Activated CD4-positive, alpha-beta memory T cell treated with anti-CD3 and anti-CD28 coated beads for 36 hours (primary cell): ENCODE data around the gene FAM228B. TPM values are rescaled to one million over a fixed set of nuclear protein-coding genes. Genes with fewer than 3 reads are reported as not detected.
"Not testable (repeated sequence)": the region's sequence is repeated elsewhere in the genome, so short reads cannot be mapped to it uniquely, and the experiment has no call there.

Experiments used
- CTCF ChIA-PET: fragments of 350-600 bp; sonication (Branson Sonifier 250); formaldehyde crosslinking; loops from one replicate; lab custom pipeline; 2021; ENCODE audit warnings: antibody characterized with exemption, inconsistent platforms; lab: Charles Lee
- POLR2A ChIA-PET: fragments of 350-600 bp; sonication (Branson Sonifier 250); formaldehyde crosslinking; loops from one replicate; lab custom pipeline; 2021; ENCODE audit warnings: antibody characterized with exemption; lab: Charles Lee
- DNase-seq: peaks from one replicate; pipeline ENCODE4 v3.0.0-alpha.2; 2020
- H3K27ac Mint-ChIP-seq: one replicate; pipeline ENCODE4 v1.8.0; 2021; ENCODE audit warnings: mixed read lengths
- H3K27me3 Mint-ChIP-seq: one replicate; pipeline ENCODE4 v1.8.0; 2021; ENCODE audit warnings: mixed read lengths
- H3K36me3 Mint-ChIP-seq: one replicate; pipeline ENCODE4 v1.8.0; 2021; ENCODE audit warnings: mixed read lengths
- H3K4me1 Mint-ChIP-seq: one replicate; pipeline ENCODE4 v1.8.0; 2021; ENCODE audit warnings: low read depth, mixed read lengths
- H3K4me3 Mint-ChIP-seq: one replicate; pipeline ENCODE4 v1.8.0; 2021; ENCODE audit warnings: mild to moderate bottlenecking, mixed read lengths
- H3K9me3 Mint-ChIP-seq: one replicate; pipeline ENCODE4 v1.8.0; 2021; ENCODE audit warnings: mixed read lengths
- intact Hi-C: fragments of 100-400 bp; cut with micrococcal nuclease; formaldehyde crosslinking; loops from one replicate; pipeline ENCODE4 v1.15.1; 2023
- total RNA-seq, 2 experiments: library from RNA; stranded (reverse); gene quantifications; one replicate each; pipeline ENCODE4 v1.2.3, GENCODE V29; 2021

Gene FAM228B
- total RNA-seq, 2 experiments from 2014 or later: 6.5 to 7.2 TPM

- ChIA-PET POLR2A (interaction anchor here (1.6 kb wide), 1 partner anchor 196 kb away, joined by 11 read pairs; the partner anchor contains the start of gene ATAD2B), CTCF (interaction anchor here (4.6 kb wide), 1 partner anchor 38 kb away, joined by 31 read pairs; the partner anchor contains the start of gene TP53I3)
- H3K27me3 Mint-ChIP-seq: no peaks in the 10 kb centered on the region
- intact Hi-C loops: loop anchor here (2.0 kb wide), 2 partner anchors 46 to 76 kb away; partner anchors contain the start of genes SF3B6 and WDCP
- no peaks in the 10 kb centered on the region for H3K9me3 Mint-ChIP-seq
- DNase-seq: no peak
- peaks cover 10% of the 10 kb centered on the region for H3K4me1 Mint-ChIP-seq
- H3K4me3 Mint-ChIP-seq: peak overlapping the region; percentile 70
- H3K36me3 Mint-ChIP-seq: no peaks in the 10 kb centered on the region
- H3K27ac Mint-ChIP-seq: no peak overlapping the region
These were observed 689 bp upstream of the FAM228B start for GRCh38 chr2:24122366-24123194.

- DNase-seq: no peak
- ChIA-PET POLR2A (interaction anchor here (0.9 kb wide), 2 partner anchors 77 to 200 kb away, joined by 3 read pairs; partner anchors contain the start of gene WDCP), CTCF (interaction anchor here (1.1 to 4.6 kb wide), 2 partner anchors 40 to 48 kb away, joined by 3 to 31 read pairs; partner anchors contain the start of genes SF3B6 and TP53I3)
- H3K4me1 Mint-ChIP-seq: peaks cover 10% of the 10 kb centered on the region
- H3K4me3 Mint-ChIP-seq: peak overlapping the region; percentile 72
- no peaks in the 10 kb centered on the region for H3K27me3 Mint-ChIP-seq
- intact Hi-C loops: loop anchor here (2.0 kb wide), 2 partner anchors 47 to 77 kb away; partner anchors contain the start of genes SF3B6 and WDCP
- H3K27ac Mint-ChIP-seq: no peak overlapping the region
- no peaks in the 10 kb centered on the region for H3K36me3 Mint-ChIP-seq
- H3K9me3 Mint-ChIP-seq: no peaks in the 10 kb centered on the region
These were observed 782 bp downstream of the FAM228B start for GRCh38 chr2:24123922-24124580.

- no peak for DNase-seq
- no peaks in the 10 kb centered on the region for H3K27me3 Mint-ChIP-seq
- ChIA-PET CTCF (no interaction called here), POLR2A (no interaction called here)
- H3K36me3 Mint-ChIP-seq: no peaks in the 10 kb centered on the region
- H3K4me3 Mint-ChIP-seq: no peak overlapping the region
- peaks cover 10% of the 10 kb centered on the region for H3K4me1 Mint-ChIP-seq
- intact Hi-C loops: no loop called here
- H3K9me3 Mint-ChIP-seq: no peaks in the 10 kb centered on the region
- H3K27ac Mint-ChIP-seq: no peak overlapping the region
These were observed 2.7 kb downstream of the FAM228B start for GRCh38 chr2:24125956-24126355.

GRCh38 chr2:24132543-24132942 lies 9.3 kb downstream of the FAM228B start:
- CTCF ChIA-PET: interaction anchor here (1.1 kb wide), 1 partner anchor 48 kb away, joined by 3 read pairs; the partner anchor contains the start of gene TP53I3
- H3K4me1 Mint-ChIP-seq: no peaks in the 10 kb centered on the region
- H3K4me3 Mint-ChIP-seq: no peak overlapping the region
- H3K9me3 Mint-ChIP-seq: peaks cover 10% of the 10 kb centered on the region
- POLR2A ChIA-PET: no interaction called here
- intact Hi-C loops: no loop called here
- no peak overlapping the region for H3K27ac Mint-ChIP-seq
- H3K36me3 Mint-ChIP-seq: peaks cover 12% of the 10 kb centered on the region
- DNase-seq: no peak
- no peaks in the 10 kb centered on the region for H3K27me3 Mint-ChIP-seq

GRCh38 chr2:24140305-24140704 lies 17.0 kb downstream of the FAM228B start:
- H3K4me1 Mint-ChIP-seq, H3K9me3 Mint-ChIP-seq, H3K27me3 Mint-ChIP-seq, H3K27ac Mint-ChIP-seq, DNase-seq, CTCF ChIA-PET, H3K36me3 Mint-ChIP-seq, H3K4me3 Mint-ChIP-seq, intact Hi-C loops, POLR2A ChIA-PET: not testable (repeated sequence)

- peaks cover 21% of the 10 kb centered on the region for H3K9me3 Mint-ChIP-seq
- CTCF ChIA-PET: no interaction called here
- intact Hi-C loops: no loop called here
- H3K36me3 Mint-ChIP-seq: peaks cover 19% of the 10 kb centered on the region
- H3K4me1 Mint-ChIP-seq: no peaks in the 10 kb centered on the region
- no peaks in the 10 kb centered on the region for H3K27me3 Mint-ChIP-seq
- no peak overlapping the region for H3K27ac Mint-ChIP-seq
- DNase-seq: no peak
- no peak overlapping the region for H3K4me3 Mint-ChIP-seq
- POLR2A ChIA-PET: no interaction called here
These were observed 24.1 kb downstream of the FAM228B start for GRCh38 chr2:24147364-24147763.

GRCh38 chr2:24152413-24153197 lies 29.3 kb downstream of the FAM228B start:
- Mint-ChIP-seq H3K27me3 (no peaks in the 10 kb centered on the region), H3K4me3 (no peak overlapping the region), H3K9me3 (peaks cover 12% of the 10 kb centered on the region), H3K4me1 (no peaks in the 10 kb centered on the region), H3K27ac (no peak overlapping the region), H3K36me3 (peaks cover 12% of the 10 kb centered on the region)
- CTCF ChIA-PET: no interaction called here
- POLR2A ChIA-PET: no interaction called here
- DNase-seq: no peak
- intact Hi-C loops: no loop called here

GRCh38 chr2:24153478-24153877 lies 30.2 kb downstream of the FAM228B start:
- Mint-ChIP-seq H3K4me3 (no peak overlapping the region), H3K36me3 (peaks cover 6% of the 10 kb centered on the region)
- POLR2A ChIA-PET: no interaction called here

GRCh38 chr2:24158131-24158530 lies 34.9 kb downstream of the FAM228B start:
- H3K4me1 Mint-ChIP-seq: no peaks in the 10 kb centered on the region
- intact Hi-C loops: no loop called here
- POLR2A ChIA-PET: no interaction called here
- no peaks in the 10 kb centered on the region for H3K27me3 Mint-ChIP-seq
- no peaks in the 10 kb centered on the region for H3K36me3 Mint-ChIP-seq
- no peak for DNase-seq
- H3K27ac Mint-ChIP-seq: no peak overlapping the region
- CTCF ChIA-PET: no interaction called here
- H3K4me3 Mint-ChIP-seq: no peak overlapping the region
- peaks cover 3% of the 10 kb centered on the region for H3K9me3 Mint-ChIP-seq

More at GRCh38 chr2:24153478-24153877, 30.2 kb downstream of the FAM228B start:
- no peak overlapping the region for H3K27ac Mint-ChIP-seq
- DNase-seq: no peak
- no peaks in the 10 kb centered on the region for H3K4me1 Mint-ChIP-seq
- peaks cover 5% of the 10 kb centered on the region for H3K9me3 Mint-ChIP-seq
- intact Hi-C loops: no loop called here
- CTCF ChIA-PET: no interaction called here
- no peaks in the 10 kb centered on the region for H3K27me3 Mint-ChIP-seq

GRCh38 chr2:24159708-24160107 lies 36.4 kb downstream of the FAM228B start:
- DNase-seq: no peak
- POLR2A ChIA-PET: no interaction called here
- Mint-ChIP-seq H3K36me3 (no peaks in the 10 kb centered on the region), H3K27me3 (no peaks in the 10 kb centered on the region), H3K9me3 (peaks cover 3% of the 10 kb centered on the region), H3K27ac (no peak overlapping the region), H3K4me1 (no peaks in the 10 kb centered on the region), H3K4me3 (no peak overlapping the region)
- intact Hi-C loops: loop anchor here (5.0 kb wide), 1 partner anchor 232 kb away; the partner anchor contains the start of gene ATAD2B
- CTCF ChIA-PET: interaction anchor here (4.7 kb wide), 1 partner anchor 335 kb away, joined by 33 read pairs; no protein-coding TSS in a partner anchor

- no peaks in the 10 kb centered on the region for H3K4me1 Mint-ChIP-seq
- intact Hi-C loops: loop anchor here (5.0 kb wide), 1 partner anchor 233 kb away; the partner anchor contains the start of gene ATAD2B
- H3K4me3 Mint-ChIP-seq: no peak overlapping the region
- H3K36me3 Mint-ChIP-seq: no peaks in the 10 kb centered on the region
- no peaks in the 10 kb centered on the region for H3K27me3 Mint-ChIP-seq
- peaks cover 3% of the 10 kb centered on the region for H3K9me3 Mint-ChIP-seq
- ChIA-PET CTCF (interaction anchor here (2.6 to 4.7 kb wide), 2 partner anchors 77 to 336 kb away, joined by 11 to 33 read pairs; partner anchors contain the start of gene TP53I3), POLR2A (no interaction called here)
- DNase-seq: no peak
- H3K27ac Mint-ChIP-seq: no peak overlapping the region
These were observed 37.5 kb downstream of the FAM228B start for GRCh38 chr2:24160761-24161160.
